Measurements from ENCODE around the gene CELF1.
A peak's percentile ranks its signal among the peaks of the same experiment; 100 is the strongest.

CELF1 gene

GRCh38 chr11:47516984-47517853 is 35.7 kb downstream of the CELF1 start:
- H3K9ac ChIP-seq (ENCODE audit: low read depth, low read length), result no peak overlapping the region
- peaks cover 28% of the 10 kb centered on the region for H3K4me1 ChIP-seq (ENCODE audit: insufficient read depth, low read length)
- no peaks in the 10 kb centered on the region for H3K9me3 ChIP-seq (ENCODE audit: insufficient read depth, low read depth, low read length)
- H3K27ac ChIP-seq (ENCODE audit: low read length), result no peak overlapping the region
- H3K36me3 ChIP-seq (ENCODE audit: insufficient read depth, low read depth, low read length), result no peaks in the 10 kb centered on the region
- no peak overlapping the region for H3K4me3 ChIP-seq (ENCODE audit: low read length)
- H3K27me3 ChIP-seq (ENCODE audit: insufficient read depth, low read length), result no peaks in the 10 kb centered on the region

- H3K27ac ChIP-seq (ENCODE audit: low read length), result no peak overlapping the region
- no peak overlapping the region for H3K4me3 ChIP-seq (ENCODE audit: low read length)
- no peaks in the 10 kb centered on the region for H3K9me3 ChIP-seq (ENCODE audit: insufficient read depth, low read depth, low read length)
- no peak overlapping the region for H3K9ac ChIP-seq (ENCODE audit: low read depth, low read length)
- no peaks in the 10 kb centered on the region for H3K27me3 ChIP-seq (ENCODE audit: insufficient read depth, low read length)
- no peaks in the 10 kb centered on the region; the same call in 1 of the 2 replicates for H3K36me3 ChIP-seq (ENCODE audit: insufficient read depth, low read depth, low read length)
- H3K4me1 ChIP-seq (ENCODE audit: insufficient read depth, low read length), result peaks cover 28% of the 10 kb centered on the region
Observed at GRCh38 chr11:47516155-47516554, 36.8 kb downstream of the CELF1 start.

- H3K4me1 ChIP-seq (ENCODE audit: insufficient read depth, low read length), result peaks cover 28% of the 10 kb centered on the region
- H3K4me3 ChIP-seq (ENCODE audit: low read length), result no peak overlapping the region
- no peaks in the 10 kb centered on the region for H3K9me3 ChIP-seq (ENCODE audit: insufficient read depth, low read depth, low read length)
- H3K9ac ChIP-seq (ENCODE audit: low read depth, low read length), result no peak overlapping the region
- H3K27ac ChIP-seq (ENCODE audit: low read length), result no peak overlapping the region
- H3K27me3 ChIP-seq (ENCODE audit: insufficient read depth, low read length), result no peaks in the 10 kb centered on the region
- no peaks in the 10 kb centered on the region; the same call in 1 of the 2 replicates for H3K36me3 ChIP-seq (ENCODE audit: insufficient read depth, low read depth, low read length)
Observed at GRCh38 chr11:47514825-47515647, 37.9 kb downstream of the CELF1 start.

GRCh38 chr11:47512701-47513100 is 40.2 kb downstream of the CELF1 start:
- H3K36me3 ChIP-seq (ENCODE audit: insufficient read depth, low read depth, low read length), result no peaks in the 10 kb centered on the region; the same call in 1 of the 2 replicates
- no peaks in the 10 kb centered on the region for H3K9me3 ChIP-seq (ENCODE audit: insufficient read depth, low read depth, low read length)
- H3K27ac ChIP-seq (ENCODE audit: low read length), result no peak overlapping the region
- H3K9ac ChIP-seq (ENCODE audit: low read depth, low read length), result peak overlapping the region; percentile 23; the same call in 1 of the 2 replicates
- H3K27me3 ChIP-seq (ENCODE audit: insufficient read depth, low read length), result no peaks in the 10 kb centered on the region
- H3K4me3 ChIP-seq (ENCODE audit: low read length), result no peak overlapping the region
- H3K4me1 ChIP-seq (ENCODE audit: insufficient read depth, low read length), result peaks cover 33% of the 10 kb centered on the region

GRCh38 chr11:47511917-47512316 is 41.0 kb downstream of the CELF1 start:
- no peaks in the 10 kb centered on the region for H3K9me3 ChIP-seq (ENCODE audit: insufficient read depth, low read depth, low read length)
- H3K9ac ChIP-seq (ENCODE audit: low read depth, low read length), result no peak overlapping the region
- H3K27me3 ChIP-seq (ENCODE audit: insufficient read depth, low read length), result no peaks in the 10 kb centered on the region
- H3K4me3 ChIP-seq (ENCODE audit: low read length), result no peak overlapping the region
- peaks cover 40% of the 10 kb centered on the region for H3K4me1 ChIP-seq (ENCODE audit: insufficient read depth, low read length)
- H3K36me3 ChIP-seq (ENCODE audit: insufficient read depth, low read depth, low read length), result no peaks in the 10 kb centered on the region; the same call in 1 of the 2 replicates
- no peak overlapping the region for H3K27ac ChIP-seq (ENCODE audit: low read length)

GRCh38 chr11:47510209-47510608 is 42.7 kb downstream of the CELF1 start:
- Histone ChIP-seq H3K27ac (ENCODE audit: low read length) (no peak overlapping the region), H3K9ac (ENCODE audit: low read depth, low read length) (no peak overlapping the region), H3K4me1 (ENCODE audit: insufficient read depth, low read length) (peaks cover 36% of the 10 kb centered on the region), H3K36me3 (ENCODE audit: insufficient read depth, low read depth, low read length) (peaks cover 3% of the 10 kb centered on the region; the same call in 1 of the 2 replicates), H3K4me3 (ENCODE audit: low read length) (no peak overlapping the region), H3K27me3 (ENCODE audit: insufficient read depth, low read length) (no peaks in the 10 kb centered on the region), H3K9me3 (ENCODE audit: insufficient read depth, low read depth, low read length) (no peaks in the 10 kb centered on the region)

- Histone ChIP-seq H3K9ac (ENCODE audit: low read depth, low read length) (no peak overlapping the region), H3K4me3 (ENCODE audit: low read length) (no peak overlapping the region), H3K36me3 (ENCODE audit: insufficient read depth, low read depth, low read length) (peaks cover 3% of the 10 kb centered on the region; the same call in 1 of the 2 replicates), H3K27me3 (ENCODE audit: insufficient read depth, low read length) (no peaks in the 10 kb centered on the region), H3K27ac (ENCODE audit: low read length) (no peak overlapping the region), H3K9me3 (ENCODE audit: insufficient read depth, low read depth, low read length) (no peaks in the 10 kb centered on the region), H3K4me1 (ENCODE audit: insufficient read depth, low read length) (peaks cover 31% of the 10 kb centered on the region)
Observed at GRCh38 chr11:47509077-47509536, 43.8 kb downstream of the CELF1 start.

GRCh38 chr11:47508240-47508957 is 44.5 kb downstream of the CELF1 start:
- Histone ChIP-seq H3K27ac (ENCODE audit: low read length) (no peak overlapping the region), H3K4me3 (ENCODE audit: low read length) (peak overlapping the region; percentile 28)

GRCh38 chr11:47507563-47508239 is 45.2 kb downstream of the CELF1 start:
- peaks cover 29% of the 10 kb centered on the region for H3K4me1 ChIP-seq (ENCODE audit: insufficient read depth, low read length)
- H3K4me3 ChIP-seq (ENCODE audit: low read length), result peak overlapping the region; percentile 28
- no peaks in the 10 kb centered on the region for H3K27me3 ChIP-seq (ENCODE audit: insufficient read depth, low read length)
- peaks cover 8% of the 10 kb centered on the region; the same call in 1 of the 2 replicates for H3K36me3 ChIP-seq (ENCODE audit: insufficient read depth, low read depth, low read length)
- peak overlapping the region; percentile 26; the same call in 1 of the 2 replicates for H3K9ac ChIP-seq (ENCODE audit: low read depth, low read length)
- no peak overlapping the region for H3K27ac ChIP-seq (ENCODE audit: low read length)
- H3K9me3 ChIP-seq (ENCODE audit: insufficient read depth, low read depth, low read length), result no peaks in the 10 kb centered on the region

More at GRCh38 chr11:47508240-47508957, 44.5 kb downstream of the CELF1 start:
- Histone ChIP-seq H3K9me3 (ENCODE audit: insufficient read depth, low read depth, low read length) (no peaks in the 10 kb centered on the region), H3K27me3 (ENCODE audit: insufficient read depth, low read length) (no peaks in the 10 kb centered on the region), H3K36me3 (ENCODE audit: insufficient read depth, low read depth, low read length) (peaks cover 3% of the 10 kb centered on the region; the same call in 1 of the 2 replicates), H3K9ac (ENCODE audit: low read depth, low read length) (peak overlapping the region; percentile 26; the same call in 1 of the 2 replicates), H3K4me1 (ENCODE audit: insufficient read depth, low read length) (peaks cover 35% of the 10 kb centered on the region)

- H3K9me3 ChIP-seq (ENCODE audit: insufficient read depth, low read depth, low read length), result no peaks in the 10 kb centered on the region
- no peak overlapping the region for H3K27ac ChIP-seq (ENCODE audit: low read length)
- peaks cover 9% of the 10 kb centered on the region; the same call in 1 of the 2 replicates for H3K36me3 ChIP-seq (ENCODE audit: insufficient read depth, low read depth, low read length)
- no peak overlapping the region for H3K9ac ChIP-seq (ENCODE audit: low read depth, low read length)
- no peaks in the 10 kb centered on the region for H3K27me3 ChIP-seq (ENCODE audit: insufficient read depth, low read length)
- H3K4me1 ChIP-seq (ENCODE audit: insufficient read depth, low read length), result peaks cover 28% of the 10 kb centered on the region
- H3K4me3 ChIP-seq (ENCODE audit: low read length), result no peak overlapping the region
Observed at GRCh38 chr11:47506795-47507562, 46.0 kb downstream of the CELF1 start.

Data from iPS-20b (cell line).